ENCODE data around the gene CCNO. TPM values are rescaled to one million over a fixed set of nuclear protein-coding genes. Genes with fewer than 3 reads are reported as not detected.
A peak's percentile ranks its signal among the peaks of the same experiment; 100 is the strongest.

Gene CCNO
- total RNA-seq, 1 experiment from 2014 or later, result 12.1 TPM

GRCh38 chr5:55218967-55219366 is 14.4 kb downstream of the CCNO start (continued):
- TF ChIP-seq MAX (IDR thresholded peaks at IDR 0.05), result peak; percentile 64
- peak; percentile 98 for TF ChIP-seq CEBPB (IDR thresholded peaks at IDR 0.05; ENCODE audit: low read depth)
- peak; percentile 69 for TF ChIP-seq JUND (IDR thresholded peaks at IDR 0.05)
- TF ChIP-seq, protein P1, sequence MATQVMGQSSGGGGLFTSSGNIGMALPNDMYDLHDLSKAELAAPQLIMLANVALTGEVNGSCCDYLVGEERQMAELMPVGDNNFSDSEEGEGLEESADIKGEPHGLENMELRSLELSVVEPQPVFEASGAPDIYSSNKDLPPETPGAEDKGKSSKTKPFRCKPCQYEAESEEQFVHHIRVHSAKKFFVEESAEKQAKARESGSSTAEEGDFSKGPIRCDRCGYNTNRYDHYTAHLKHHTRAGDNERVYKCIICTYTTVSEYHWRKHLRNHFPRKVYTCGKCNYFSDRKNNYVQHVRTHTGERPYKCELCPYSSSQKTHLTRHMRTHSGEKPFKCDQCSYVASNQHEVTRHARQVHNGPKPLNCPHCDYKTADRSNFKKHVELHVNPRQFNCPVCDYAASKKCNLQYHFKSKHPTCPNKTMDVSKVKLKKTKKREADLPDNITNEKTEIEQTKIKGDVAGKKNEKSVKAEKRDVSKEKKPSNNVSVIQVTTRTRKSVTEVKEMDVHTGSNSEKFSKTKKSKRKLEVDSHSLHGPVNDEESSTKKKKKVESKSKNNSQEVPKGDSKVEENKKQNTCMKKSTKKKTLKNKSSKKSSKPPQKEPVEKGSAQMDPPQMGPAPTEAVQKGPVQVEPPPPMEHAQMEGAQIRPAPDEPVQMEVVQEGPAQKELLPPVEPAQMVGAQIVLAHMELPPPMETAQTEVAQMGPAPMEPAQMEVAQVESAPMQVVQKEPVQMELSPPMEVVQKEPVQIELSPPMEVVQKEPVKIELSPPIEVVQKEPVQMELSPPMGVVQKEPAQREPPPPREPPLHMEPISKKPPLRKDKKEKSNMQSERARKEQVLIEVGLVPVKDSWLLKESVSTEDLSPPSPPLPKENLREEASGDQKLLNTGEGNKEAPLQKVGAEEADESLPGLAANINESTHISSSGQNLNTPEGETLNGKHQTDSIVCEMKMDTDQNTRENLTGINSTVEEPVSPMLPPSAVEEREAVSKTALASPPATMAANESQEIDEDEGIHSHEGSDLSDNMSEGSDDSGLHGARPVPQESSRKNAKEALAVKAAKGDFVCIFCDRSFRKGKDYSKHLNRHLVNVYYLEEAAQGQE (IDR thresholded peaks at IDR 0.05; ENCODE audit: low read depth), result no peak

GRCh38 chr5:55211184-55211874 is 22.1 kb downstream of the CCNO start:
- Histone ChIP-seq H3K27ac (ENCODE audit: low read depth, low read length) (no peak overlapping the region), H3K27me3 (ENCODE audit: insufficient read depth, low read length) (no peaks in the 10 kb centered on the region), H2AFZ (ENCODE audit: low read depth, low read length, poor library complexity, severe bottlenecking) (no peak overlapping the region), H3K9me2 (ENCODE audit: insufficient read depth) (0 out of 2 replicates have a peak, but pooled peaks cover 3% of the 10 kb centered on the region), H3K79me2 (ENCODE audit: insufficient read depth, low read length) (no peaks in the 10 kb centered on the region), H3K4me3 (replicated peaks in 1 of 2; ENCODE audit: low read depth in 1 of 2, low read length in 2 of 2) (no peak overlapping the region), H3K9ac (ENCODE audit: low read length) (no peak overlapping the region), H3K4me1 (ENCODE audit: control insufficient read depth in 1 of 2, insufficient read depth in 2 of 2, low read length in 2 of 2) (no peaks in the 10 kb centered on the region), H3K4me2 (ENCODE audit: low read length) (no peak overlapping the region), H4K20me1 (ENCODE audit: insufficient read depth) (no peaks in the 10 kb centered on the region), H3K36me3 (ENCODE audit: control insufficient read depth in 1 of 2, insufficient read depth in 2 of 2, low read length in 2 of 2) (no peaks in the 10 kb centered on the region), H3K9me3 (ENCODE audit: control insufficient read depth in 1 of 2, insufficient read depth in 1 of 2, low read depth in 1 of 2, low read length in 2 of 2) (no peaks in the 10 kb centered on the region)
- no TSS peak for BruUV-seq (replicated peaks)
- intact Hi-C loops (cut with micrococcal nuclease), result no loop called here
- DNase-seq (ENCODE audit: low read depth, low spot score) (no peak), ATAC-seq (no peak)
- no peak for TF ChIP-seq MAX (IDR thresholded peaks at IDR 0.05)
- no peak for TF ChIP-seq YY1 (IDR thresholded peaks at IDR 0.05; ENCODE audit: extremely low read depth, insufficient replicate concordance, low read depth, low read length)
- no peak for TF ChIP-seq ZFX (IDR thresholded peaks at IDR 0.05)
- TF ChIP-seq JUND (IDR thresholded peaks at IDR 0.05), result no peak
- ChIA-PET CTCF (no interaction called here), RAD21 (ENCODE audit: low non-redundant PET in 1 of 2, low total read pairs in 2 of 2, uncharacterized antibody in 2 of 2, unreplicated experiment in 2 of 2) (no interaction called here), POLR2A (no interaction called here)
